Hippocampal formation (tissue), 2 donors: Measurements from ENCODE around the gene EIF3D.

ENCODE experiments used
- DNase-seq, 2 donors: peaks; one replicate each; lab custom pipeline; 2025; lab: John Stamatoyannopoulos, UW

EIF3D gene

GRCh38 chr22:36528795-36529751 lies at the start of gene EIF3D:
EIF3D (minus strand) TSS chr22:36529166; CDS start chr22:36526121, 3,045 bp downstream.
- peak; percentile 96 to 97 for DNase-seq

- no peak for DNase-seq
Observed at GRCh38 chr22:36578619-36579018, 49.7 kb upstream of the EIF3D start.

DNA sequence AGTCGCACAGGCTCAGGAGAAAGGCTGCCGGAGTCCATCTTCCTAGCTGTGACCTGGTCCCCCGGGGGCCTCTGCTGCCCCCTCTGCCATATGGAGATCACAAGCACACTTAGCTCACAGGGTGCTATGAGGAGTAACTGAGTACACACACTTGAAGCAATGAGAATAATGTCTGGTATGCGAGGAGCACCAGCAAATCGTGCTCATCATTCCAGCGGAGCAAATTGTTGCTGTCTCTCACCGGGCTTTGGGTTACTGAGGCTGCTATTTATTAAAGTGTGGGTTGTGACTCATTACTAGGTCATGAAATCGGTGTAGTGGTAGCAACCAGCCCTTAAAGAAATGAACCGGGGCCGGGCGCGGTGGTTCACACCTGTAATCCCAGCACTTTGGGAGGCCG lies 48.1 kb upstream of the EIF3D start:
- DNase-seq: no peak

DNA sequence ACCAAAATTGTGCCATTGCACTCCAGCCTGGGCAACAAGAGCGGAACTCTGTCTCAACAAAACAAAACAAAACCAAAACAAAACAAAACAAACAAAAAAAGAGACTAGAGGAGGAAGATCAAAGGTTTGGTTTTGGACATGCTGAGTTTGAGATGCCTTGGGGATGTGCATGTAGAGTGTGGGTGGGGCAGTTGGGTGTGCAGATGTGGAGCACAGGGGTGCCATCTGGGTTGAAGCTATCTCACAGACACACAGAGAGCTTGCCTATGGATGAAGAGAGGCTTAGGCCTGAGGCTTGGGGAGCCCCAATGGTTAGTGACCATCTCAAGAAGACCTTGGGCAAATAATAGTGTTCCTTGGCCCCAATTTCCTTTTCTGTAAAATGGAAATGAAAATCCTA lies 45.8 kb upstream of the EIF3D start:
- no peak for DNase-seq

DNA sequence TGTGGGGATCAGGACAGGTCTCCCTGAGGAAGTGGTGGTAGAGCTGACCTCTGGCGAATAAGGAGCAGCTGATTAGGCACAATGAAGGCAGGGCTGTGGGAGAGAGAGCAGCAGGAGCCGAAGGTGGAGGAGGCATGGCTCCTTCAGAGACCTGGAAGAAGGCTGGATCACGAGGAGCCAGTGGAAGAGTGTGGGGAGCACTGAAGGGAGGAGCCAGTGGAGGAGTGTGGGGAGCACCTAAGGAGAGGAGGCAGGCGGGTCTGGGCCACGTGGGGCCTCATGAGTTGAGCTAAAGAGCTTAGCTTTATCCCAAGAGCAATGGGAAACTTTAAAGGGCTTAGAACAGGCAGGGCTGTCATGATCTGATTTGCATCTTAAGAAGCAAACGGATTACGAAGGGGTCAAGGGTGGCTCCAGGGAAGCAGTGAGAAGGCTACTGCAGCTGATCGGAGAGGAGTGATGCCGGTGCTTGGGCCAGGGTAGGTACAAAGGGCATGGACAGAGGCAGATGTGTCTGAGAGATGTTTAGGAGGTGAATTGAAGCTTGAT lies 44.9 kb upstream of the EIF3D start:
- no peak for DNase-seq

- no peak for DNase-seq
Observed at GRCh38 chr22:36571991-36572390, 43.0 kb upstream of the EIF3D start.

- no peak for DNase-seq
Observed at GRCh38 chr22:36569999-36570398, 41.0 kb upstream of the EIF3D start.

DNA sequence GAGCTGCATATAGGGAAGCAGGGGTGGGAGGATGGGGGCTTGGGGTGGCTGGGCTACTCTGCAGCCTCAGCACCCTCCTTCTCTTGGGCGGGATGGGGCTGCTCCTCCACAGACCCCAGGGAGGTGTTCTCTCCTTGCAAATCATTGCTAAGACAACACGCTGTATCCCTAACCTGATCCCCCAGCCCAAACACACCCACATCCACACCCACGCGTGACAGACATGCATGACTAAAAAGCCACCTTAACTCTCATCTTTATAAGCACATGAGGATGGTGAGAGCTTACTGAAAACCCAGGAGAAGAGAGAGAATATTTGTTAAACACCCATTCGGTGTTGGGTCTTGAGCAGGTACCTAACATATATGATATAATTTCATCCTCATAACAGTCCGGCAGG lies 39.9 kb upstream of the EIF3D start:
- DNase-seq: no peak

- DNase-seq: no peak
Observed at GRCh38 chr22:36566720-36567119, 37.8 kb upstream of the EIF3D start.

DNA sequence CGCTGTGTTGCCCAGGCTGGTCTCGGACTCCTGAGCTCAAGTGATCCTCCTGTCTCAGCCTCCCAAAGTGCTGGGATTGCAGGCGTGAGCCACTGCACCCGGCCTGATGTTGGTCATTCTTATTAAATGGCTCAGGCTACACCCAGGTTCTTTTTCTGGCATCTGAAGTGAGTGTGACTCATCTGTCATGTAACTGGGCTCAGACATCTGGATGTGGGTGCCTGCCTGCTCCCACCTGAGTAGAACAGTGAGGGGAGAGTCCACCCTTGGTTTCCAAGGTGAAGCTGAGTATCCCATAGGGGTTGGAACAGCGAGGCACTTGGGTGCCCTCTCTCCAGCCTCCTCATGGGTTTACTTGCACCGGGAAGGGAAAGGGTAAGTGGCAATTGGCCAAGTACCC lies 36.7 kb upstream of the EIF3D start:
- no peak for DNase-seq

DNA sequence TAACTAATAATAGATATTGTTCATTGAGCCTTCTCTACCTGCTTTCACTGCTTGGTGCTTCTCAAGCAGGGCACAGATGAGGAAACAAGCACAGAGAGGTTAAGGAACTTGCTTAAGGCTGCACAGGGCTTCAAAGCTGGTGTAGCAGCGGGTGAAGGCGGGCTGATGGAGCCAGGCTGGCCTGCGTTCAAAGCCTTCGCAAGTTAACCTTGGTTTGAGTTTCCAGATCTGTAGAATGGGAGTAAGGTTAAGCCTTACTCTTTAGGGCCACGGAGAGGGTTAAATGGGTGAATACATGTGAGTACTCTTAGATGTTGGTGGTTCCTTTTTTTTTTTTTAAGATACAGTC lies 36.2 kb upstream of the EIF3D start:
- no peak for DNase-seq

GRCh38 chr22:36564422-36565158 lies 35.6 kb upstream of the EIF3D start:
- no peak for DNase-seq

GRCh38 chr22:36563898-36564297 lies 34.9 kb upstream of the EIF3D start:
- no peak for DNase-seq

- no peak for DNase-seq
Observed at GRCh38 chr22:36563444-36563843, 34.5 kb upstream of the EIF3D start.

DNA sequence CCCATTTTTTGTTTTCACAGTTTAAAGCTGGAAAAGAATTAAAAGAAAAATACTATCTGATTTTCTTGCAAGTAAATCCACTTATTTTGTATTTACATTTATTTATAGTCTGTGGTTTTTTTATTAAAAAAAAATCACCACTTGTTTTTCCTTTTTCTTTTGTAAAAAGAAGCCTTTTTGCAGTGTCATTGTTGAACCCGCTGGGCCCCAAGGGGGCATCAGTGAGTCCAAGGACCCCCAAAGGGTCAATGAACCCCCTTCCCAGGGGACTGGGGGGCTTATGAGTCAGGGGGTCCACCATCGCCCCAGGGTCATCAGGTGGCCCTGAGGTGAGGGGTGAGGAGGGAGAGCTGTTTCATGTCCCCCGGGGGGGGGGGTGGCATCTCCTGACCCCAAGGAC lies 34.0 kb upstream of the EIF3D start:
- no peak for DNase-seq

DNA sequence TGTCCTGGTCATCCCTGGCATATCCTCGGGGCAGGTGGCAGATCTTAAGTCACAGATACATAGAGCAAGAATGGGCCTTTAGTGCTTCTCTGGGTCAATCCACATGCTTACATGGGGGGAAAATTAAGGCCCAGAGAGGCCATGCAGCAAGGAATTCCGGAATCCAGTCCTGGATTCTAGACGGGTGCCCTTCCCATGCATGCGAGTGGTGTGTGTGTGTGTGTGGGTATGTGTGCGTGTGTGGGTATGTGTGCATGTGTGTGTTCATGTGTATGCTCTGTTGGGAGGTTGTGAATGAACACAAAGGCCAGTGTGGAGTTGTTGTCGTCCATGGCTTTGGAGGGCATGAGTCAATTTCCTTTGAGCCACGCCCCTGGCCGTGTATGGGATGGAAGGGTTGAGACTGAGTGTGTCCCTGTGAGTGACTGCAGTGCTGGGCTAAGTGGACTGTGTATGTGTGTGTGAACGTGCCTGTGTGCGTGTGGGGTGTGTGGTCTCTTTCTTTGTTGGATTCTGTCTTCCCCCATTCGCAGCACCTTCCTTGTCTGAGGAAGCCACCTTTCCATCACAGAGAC lies 33.4 kb upstream of the EIF3D start:
- DNase-seq: no peak

DNA sequence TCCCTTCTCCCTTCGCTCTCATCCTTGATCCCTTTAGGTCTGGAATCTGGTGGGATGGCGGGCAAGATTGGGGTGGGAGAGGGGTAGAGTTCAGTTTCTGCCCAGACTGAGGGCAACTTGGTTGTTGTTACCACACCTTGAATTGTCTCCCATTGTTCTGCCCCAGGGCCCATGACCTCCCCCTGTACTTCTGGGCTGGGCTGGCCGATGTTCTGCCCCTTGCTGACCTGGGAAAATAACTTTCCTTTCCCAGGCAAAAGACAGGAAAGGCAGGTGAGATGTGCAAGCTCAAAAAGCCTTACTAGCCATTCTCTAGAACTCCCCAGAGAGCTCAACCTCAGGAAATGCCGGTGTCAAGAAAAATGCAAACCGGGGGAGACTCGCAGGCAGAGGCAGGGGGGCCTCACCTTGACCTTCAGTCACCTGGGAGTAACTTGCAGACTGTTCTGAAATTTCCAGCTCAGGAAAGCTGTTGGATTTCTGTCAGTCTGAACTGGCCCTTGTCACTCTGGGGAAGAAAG lies 32.4 kb upstream of the EIF3D start:
- DNase-seq: no peak

GRCh38 chr22:36560001-36560400 lies 31.0 kb upstream of the EIF3D start:
- no peak for DNase-seq

GRCh38 chr22:36554098-36554497 lies 25.1 kb upstream of the EIF3D start:
- DNase-seq: no peak

GRCh38 chr22:36552289-36552688 lies 23.3 kb upstream of the EIF3D start:
- DNase-seq: no peak

- no peak for DNase-seq
Observed at GRCh38 chr22:36550701-36551495, 21.9 kb upstream of the EIF3D start.
